Activated CD8-positive, alpha-beta T cell treated with anti-CD3 and anti-CD28 coated beads for 36 hours (primary cell): ENCODE measurements around the gene CGB5. TPM values are rescaled to one million over a fixed set of nuclear protein-coding genes. Genes with fewer than 3 reads are reported as not detected.
"Not testable (repeated sequence)": the region's sequence is repeated elsewhere in the genome, so short reads cannot be mapped to it uniquely, and the experiment has no call there.

Experiments used
- ATAC-seq: fragments of 200-7000 bp; cut with Tn5 transposase; one replicate; pipeline ENCODE4 v1.10.0; 2021; ENCODE audit warnings: mild to moderate bottlenecking, moderate library complexity
- CTCF ChIA-PET: fragments of 350-600 bp; sonication (Branson Sonifier 250); formaldehyde crosslinking; loops from one replicate; lab custom pipeline; 2021; ENCODE audit warnings: antibody characterized with exemption; lab: Charles Lee
- POLR2A ChIA-PET: fragments of 350-600 bp; sonication (Branson Sonifier 250); formaldehyde crosslinking; loops from one replicate; lab custom pipeline; 2021; ENCODE audit warnings: antibody characterized with exemption; lab: Charles Lee
- DNase-seq: peaks from one replicate; pipeline ENCODE4 v3.0.0-alpha.2; 2020
- H3K27ac Mint-ChIP-seq: one replicate; pipeline ENCODE4 v1.8.0; 2021; ENCODE audit warnings: mild to moderate bottlenecking, mixed read lengths
- H3K27me3 Mint-ChIP-seq: one replicate; pipeline ENCODE4 v1.8.0; 2021; ENCODE audit warnings: mixed read lengths
- H3K36me3 Mint-ChIP-seq: one replicate; pipeline ENCODE4 v1.8.0; 2021; ENCODE audit warnings: low read depth, mixed read lengths
- H3K4me1 Mint-ChIP-seq: one replicate; pipeline ENCODE4 v1.8.0; 2021; ENCODE audit warnings: low read depth, mixed read lengths
- H3K4me3 Mint-ChIP-seq: one replicate; pipeline ENCODE4 v1.8.0; 2021; ENCODE audit warnings: mild to moderate bottlenecking, moderate library complexity, mixed read lengths
- H3K9me3 Mint-ChIP-seq: one replicate; pipeline ENCODE4 v1.8.0; 2021; ENCODE audit warnings: mixed read lengths
- intact Hi-C: fragments of 100-400 bp; cut with micrococcal nuclease; formaldehyde crosslinking; loops from one replicate; pipeline ENCODE4 v1.10.0; 2022
- total RNA-seq, 2 experiments: library from RNA; stranded (reverse); gene quantifications; one replicate each; pipeline ENCODE4 v1.2.3, GENCODE V29; 2021
- TF ChIP-seq, protein P1 (sequence below): fragments of 200-600 bp; IDR thresholded peaks from one replicate; pipeline ENCODE4 v1.8.0; 2022; ENCODE audit warnings: antibody characterized with exemption, mild to moderate bottlenecking

Gene CGB5
- not detected for total RNA-seq

DNA sequence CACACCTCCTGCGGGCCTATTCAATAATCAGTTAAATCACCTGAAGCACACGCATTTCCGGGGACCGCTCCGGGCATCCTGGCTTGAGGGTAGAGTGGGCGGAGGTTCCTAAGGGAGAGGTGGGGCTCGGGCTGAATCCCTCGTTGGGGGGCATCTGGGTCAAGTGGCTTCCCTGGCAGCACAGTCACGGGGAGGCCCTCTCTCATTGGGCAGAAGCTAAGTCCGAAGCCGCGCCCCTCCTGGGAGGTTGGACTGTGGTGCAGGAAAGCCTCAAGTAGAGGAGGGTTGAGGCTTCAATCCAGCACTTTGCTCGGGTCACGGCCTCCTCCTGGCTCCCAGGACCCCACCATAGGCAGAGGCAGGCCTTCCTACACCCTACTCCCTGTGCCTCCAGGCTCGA, at the start of gene CGB5:
Gene CGB5, plus strand, starts transcription at position 301 of the 400 bp plus-strand sequence. CDS start 362 bp downstream, outside the sequence.
- ATAC-seq, H3K27ac Mint-ChIP-seq, DNase-seq, CTCF ChIA-PET, H3K36me3 Mint-ChIP-seq, H3K4me1 Mint-ChIP-seq, intact Hi-C loops, H3K27me3 Mint-ChIP-seq, H3K9me3 Mint-ChIP-seq, POLR2A ChIA-PET, H3K4me3 Mint-ChIP-seq: not testable (repeated sequence)

DNA sequence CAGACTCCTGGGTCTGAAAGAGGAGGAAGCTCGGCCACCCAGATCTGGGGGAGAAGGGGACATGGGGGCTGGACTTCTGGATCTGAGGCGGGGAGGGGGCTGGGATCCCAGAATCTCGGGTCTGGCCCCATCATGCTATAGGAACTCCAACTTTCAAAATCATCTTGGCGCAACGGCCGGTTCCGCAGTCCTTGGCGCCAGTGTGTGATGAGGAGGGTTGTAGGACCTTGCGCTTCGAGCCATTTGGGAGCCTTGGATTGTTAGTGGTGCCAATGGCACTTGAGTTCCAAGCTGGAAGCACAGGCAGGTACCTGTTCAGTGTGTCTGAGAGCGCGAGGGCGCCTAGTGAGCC, 49.6 kb upstream of the CGB5 start:
- ChIA-PET CTCF (interaction anchor here (0.9 to 5.7 kb wide), 27 partner anchors 8 to 206 kb away, joined by 3 to 101 read pairs (median 6); partner anchors contain the start of genes BAX, CGB7, DHDH and LIN7B), POLR2A (interaction anchor here (0.6 to 3.5 kb wide), 15 partner anchors 8 to 348 kb away, joined by 3 to 18 read pairs (median 5); partner anchors contain the start of genes CA11, FTL and LIN7B)
- peak overlapping the region; percentile 95 for H3K4me3 Mint-ChIP-seq
- no peaks in the 10 kb centered on the region for H3K9me3 Mint-ChIP-seq
- peaks cover 42% of the 10 kb centered on the region for H3K4me1 Mint-ChIP-seq
- no peak for DNase-seq
- peak overlapping the region; percentile 98 for H3K27ac Mint-ChIP-seq
- H3K27me3 Mint-ChIP-seq = no peaks in the 10 kb centered on the region
- no peak for ATAC-seq
- TF ChIP-seq, protein P1, sequence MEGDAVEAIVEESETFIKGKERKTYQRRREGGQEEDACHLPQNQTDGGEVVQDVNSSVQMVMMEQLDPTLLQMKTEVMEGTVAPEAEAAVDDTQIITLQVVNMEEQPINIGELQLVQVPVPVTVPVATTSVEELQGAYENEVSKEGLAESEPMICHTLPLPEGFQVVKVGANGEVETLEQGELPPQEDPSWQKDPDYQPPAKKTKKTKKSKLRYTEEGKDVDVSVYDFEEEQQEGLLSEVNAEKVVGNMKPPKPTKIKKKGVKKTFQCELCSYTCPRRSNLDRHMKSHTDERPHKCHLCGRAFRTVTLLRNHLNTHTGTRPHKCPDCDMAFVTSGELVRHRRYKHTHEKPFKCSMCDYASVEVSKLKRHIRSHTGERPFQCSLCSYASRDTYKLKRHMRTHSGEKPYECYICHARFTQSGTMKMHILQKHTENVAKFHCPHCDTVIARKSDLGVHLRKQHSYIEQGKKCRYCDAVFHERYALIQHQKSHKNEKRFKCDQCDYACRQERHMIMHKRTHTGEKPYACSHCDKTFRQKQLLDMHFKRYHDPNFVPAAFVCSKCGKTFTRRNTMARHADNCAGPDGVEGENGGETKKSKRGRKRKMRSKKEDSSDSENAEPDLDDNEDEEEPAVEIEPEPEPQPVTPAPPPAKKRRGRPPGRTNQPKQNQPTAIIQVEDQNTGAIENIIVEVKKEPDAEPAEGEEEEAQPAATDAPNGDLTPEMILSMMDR = no peak
- peaks cover 26% of the 10 kb centered on the region for H3K36me3 Mint-ChIP-seq
- intact Hi-C loops = no loop called here

DNA sequence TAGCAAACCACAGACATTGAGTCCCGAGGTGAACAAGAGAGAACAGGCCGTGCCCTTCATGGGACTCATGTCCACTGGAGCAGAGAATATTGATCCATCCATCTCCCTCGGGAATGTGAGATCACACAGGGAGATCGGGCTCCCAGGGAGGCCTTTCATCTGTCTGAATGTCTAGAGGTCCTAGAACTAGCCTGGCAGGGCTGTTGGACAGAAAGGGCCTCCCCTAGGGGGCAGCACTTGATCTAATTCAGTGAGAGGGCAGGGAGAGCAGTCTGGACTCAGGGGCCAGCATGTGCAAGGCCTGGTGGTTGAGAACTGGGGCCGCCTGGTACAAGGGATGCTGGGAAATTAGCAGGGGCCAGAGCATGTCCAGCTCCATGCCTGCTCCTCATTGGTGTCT, 45.7 kb upstream of the CGB5 start:
- H3K27ac Mint-ChIP-seq = no peak overlapping the region
- intact Hi-C loops = no loop called here
- H3K36me3 Mint-ChIP-seq = peaks cover 29% of the 10 kb centered on the region
- no peak overlapping the region for H3K4me3 Mint-ChIP-seq
- peaks cover 32% of the 10 kb centered on the region for H3K4me1 Mint-ChIP-seq
- ChIA-PET CTCF (interaction anchor here (0.5 to 1.7 kb wide), 14 partner anchors 9 to 97 kb away, joined by 3 to 6 read pairs (median 4); partner anchors contain the start of gene CGB7), POLR2A (interaction anchor here (0.6 to 2.1 kb wide), 3 partner anchors 21 to 142 kb away, joined by 3 to 4 read pairs (median 3); no protein-coding TSS in a partner anchor)
- H3K27me3 Mint-ChIP-seq = no peaks in the 10 kb centered on the region
- no peaks in the 10 kb centered on the region for H3K9me3 Mint-ChIP-seq
- DNase-seq (peak; percentile 79), ATAC-seq (no peak)
- TF ChIP-seq, protein P1 = peak; percentile 69

DNA sequence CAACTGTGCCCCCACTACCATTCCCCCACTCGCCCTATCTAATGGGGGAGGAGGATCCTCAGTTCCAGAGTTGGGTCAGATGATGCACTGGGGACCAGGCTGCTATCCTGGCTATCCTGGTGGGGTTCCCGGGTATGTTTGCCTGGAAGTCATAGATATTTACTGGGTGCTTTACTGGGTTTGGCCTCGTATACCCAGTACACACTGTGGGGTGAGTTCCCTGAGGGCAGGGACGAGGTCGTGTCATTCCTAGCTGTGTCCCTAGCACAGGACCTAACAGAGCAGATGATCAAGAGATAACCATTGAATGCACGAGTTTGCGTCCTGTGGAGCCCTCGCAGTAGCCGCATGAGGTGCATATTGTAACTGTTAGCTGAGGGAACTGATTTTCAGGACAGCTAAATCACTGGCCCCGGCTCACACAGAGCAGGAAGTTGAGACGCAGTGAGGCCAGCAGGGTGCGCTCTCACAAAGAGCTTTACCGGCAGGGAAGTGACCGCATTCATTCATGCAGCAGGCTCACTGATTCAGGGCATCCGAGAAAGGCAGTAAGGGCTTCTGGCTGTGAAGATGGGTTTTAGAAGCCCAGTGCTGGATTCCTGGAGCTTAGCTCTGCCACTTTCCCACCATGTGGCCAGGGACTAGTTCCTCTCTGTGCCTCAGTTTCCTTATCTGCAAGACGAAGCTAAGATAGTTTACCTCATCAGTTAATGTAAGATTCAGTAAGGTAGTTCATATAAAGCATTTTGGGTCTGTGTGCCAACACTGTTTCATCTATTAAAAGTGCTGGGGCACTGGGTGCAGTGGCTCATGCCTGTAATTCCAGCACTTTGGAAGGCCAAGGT, 43.9 kb upstream of the CGB5 start:
- ChIA-PET POLR2A (interaction anchor here (0.8 kb wide), 2 partner anchors 93 to 147 kb away, joined by 4 to 5 read pairs; no protein-coding TSS in a partner anchor), CTCF (interaction anchor here (0.7 to 2.0 kb wide), 18 partner anchors 8 to 227 kb away, joined by 3 to 11 read pairs (median 5); a partner anchor contains a TSS)
- H3K9me3 Mint-ChIP-seq = no peaks in the 10 kb centered on the region
- peaks cover 25% of the 10 kb centered on the region for H3K4me1 Mint-ChIP-seq
- DNase-seq (peak; percentile 77), ATAC-seq (peak; percentile 87)
- H3K36me3 Mint-ChIP-seq = peaks cover 35% of the 10 kb centered on the region
- intact Hi-C loops = no loop called here
- H3K27ac Mint-ChIP-seq = no peak overlapping the region
- H3K27me3 Mint-ChIP-seq = no peaks in the 10 kb centered on the region
- TF ChIP-seq, protein P1 = peak; percentile 57
- H3K4me3 Mint-ChIP-seq = no peak overlapping the region

DNA sequence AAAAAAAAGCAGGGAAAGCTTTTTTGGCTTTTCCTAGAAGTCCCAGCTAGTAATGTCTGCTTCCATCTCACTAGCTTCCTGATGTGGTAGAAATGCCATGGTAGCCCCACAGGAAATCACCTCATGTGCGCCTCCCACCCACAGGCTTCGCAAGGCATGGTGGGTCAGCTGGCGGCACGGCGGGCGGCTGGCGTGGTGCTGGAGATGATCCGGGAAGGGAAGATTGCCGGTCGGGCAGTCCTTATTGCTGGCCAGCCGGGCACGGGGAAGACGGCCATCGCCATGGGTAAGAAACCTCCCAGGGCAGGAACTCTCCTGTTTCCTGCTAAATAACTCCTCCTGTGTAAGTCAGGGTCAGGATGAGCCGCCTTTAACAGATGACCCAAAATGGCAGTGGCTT, 39.5 kb upstream of the CGB5 start:
- Mint-ChIP-seq H3K4me3 (no peak overlapping the region), H3K4me1 (peaks cover 6% of the 10 kb centered on the region), H3K27ac (no peak overlapping the region), H3K27me3 (no peaks in the 10 kb centered on the region), H3K36me3 (peaks cover 33% of the 10 kb centered on the region), H3K9me3 (no peaks in the 10 kb centered on the region)
- TF ChIP-seq, protein P1 = no peak
- ChIA-PET CTCF (interaction anchor here (1.8 kb wide), 1 partner anchor 11 kb away, joined by 6 read pairs; the partner anchor contains the start of genes GYS1 and RUVBL2), POLR2A (no interaction called here)
- ATAC-seq (no peak), DNase-seq (no peak)
- intact Hi-C loops = no loop called here
